DOHH2 (cell line): ENCODE measurements around the gene PTX4.

Experiments used
- H3F3A ChIP-seq: fragments of 200-600 bp; sonication (generic), shearing (Covaris generic); 2 replicates; pipeline ENCODE4 v1.6.0; 2016; ENCODE audit warnings: antibody characterized with exemption, mild to moderate bottlenecking; ENCODE audit not compliant: control insufficient read depth, insufficient read depth
- H3K27ac ChIP-seq: fragments of 200-600 bp; sonication (generic); 2 replicates; pipeline ENCODE4 v1.5.1; 2014; ENCODE audit warnings: low read depth, mild to moderate bottlenecking, low read length, moderate library complexity
- H3K27me3 ChIP-seq: fragments of 200-600 bp; sonication (generic); 2 replicates; pipeline ENCODE4 v1.6.1; 2014; ENCODE audit warnings: mild to moderate bottlenecking, low read length, mixed read lengths; ENCODE audit not compliant: control insufficient read depth
- H3K36me3 ChIP-seq: fragments of 200-600 bp; sonication (generic); 2 replicates; pipeline ENCODE4 v1.6.1; 2014; ENCODE audit warnings: mild to moderate bottlenecking, low read length, moderate library complexity, mixed read lengths; ENCODE audit not compliant: control insufficient read depth
- H3K4me1 ChIP-seq: fragments of 200-600 bp; sonication (generic); 2 replicates; pipeline ENCODE4 v1.6.1; 2014; ENCODE audit warnings: mild to moderate bottlenecking, low read length, mixed read lengths; ENCODE audit not compliant: control insufficient read depth
- H3K4me2 ChIP-seq: fragments of 200-600 bp; sonication (generic); 2 replicates; pipeline ENCODE4 v1.6.0; 2014; ENCODE audit warnings: mild to moderate bottlenecking, low read length, moderate library complexity
- H3K4me3 ChIP-seq: fragments of 200-600 bp; sonication (generic); 2 replicates; pipeline ENCODE4 v1.5.1; 2014; ENCODE audit warnings: mild to moderate bottlenecking, low read length, mixed read lengths
- H3K79me2 ChIP-seq: fragments of 200-600 bp; sonication (generic); 2 replicates; pipeline ENCODE4 v1.6.1; 2014; ENCODE audit warnings: mild to moderate bottlenecking, low read length, mixed read lengths; ENCODE audit not compliant: control insufficient read depth
- H3K9me2 ChIP-seq: fragments of 200-600 bp; sonication (generic); replicated peaks from 2 replicates; pipeline ENCODE4 v1.6.1; 2014; ENCODE audit warnings: mild to moderate bottlenecking, low read length, mixed read lengths; ENCODE audit not compliant: control insufficient read depth
- H3K9me3 ChIP-seq: fragments of 200-600 bp; sonication (generic); 2 replicates; pipeline ENCODE4 v1.6.1; 2014; ENCODE audit warnings: antibody characterized with exemption, low read length, mixed read lengths; ENCODE audit not compliant: control insufficient read depth, insufficient read depth
- H4K20me1 ChIP-seq: fragments of 200-600 bp; sonication (generic); 2 replicates; pipeline ENCODE4 v1.6.0; 2014; ENCODE audit warnings: low read depth, mild to moderate bottlenecking, antibody characterized with exemption, low read length, moderate library complexity; ENCODE audit not compliant: control insufficient read depth, insufficient read depth
- CTCF ChIP-seq: fragments of 200-600 bp; sonication (generic); IDR thresholded peaks from one replicate; pipeline ENCODE4 v1.5.1; 2014; ENCODE audit warnings: antibody characterized with exemption, mild to moderate bottlenecking, low read depth, low read length; ENCODE audit not compliant: poor library complexity, severe bottlenecking
- EZH2phosphoT487 ChIP-seq: fragments of 200-600 bp; sonication (generic); IDR thresholded peaks from 2 replicates; pipeline ENCODE4 v1.6.1; 2017; ENCODE audit warnings: borderline replicate concordance, mild to moderate bottlenecking, antibody characterized with exemption, low read length, moderate library complexity, mixed read lengths

PTX4 gene

GRCh38 chr16:1446296-1447080, 42.3 kb downstream of the PTX4 start:
- H3F3A ChIP-seq = no peaks in the 10 kb centered on the region
- H3K36me3 ChIP-seq = peaks cover 11% of the 10 kb centered on the region; the same call in 1 of the 2 replicates
- no peaks in the 10 kb centered on the region for H3K9me2 ChIP-seq
- TF ChIP-seq CTCF (no peak), EZH2phosphoT487 (no peak)
- H3K27ac ChIP-seq = no peak overlapping the region
- no peaks in the 10 kb centered on the region for H4K20me1 ChIP-seq
- no peaks in the 10 kb centered on the region for H3K4me1 ChIP-seq
- no peak overlapping the region for H3K4me2 ChIP-seq
- no peaks in the 10 kb centered on the region for H3K79me2 ChIP-seq
- no peak overlapping the region for H3K4me3 ChIP-seq
- no peaks in the 10 kb centered on the region for H3K9me3 ChIP-seq
- H3K27me3 ChIP-seq = no peaks in the 10 kb centered on the region

GRCh38 chr16:1445518-1446203, 43.1 kb downstream of the PTX4 start:
- no peaks in the 10 kb centered on the region for H3F3A ChIP-seq
- H4K20me1 ChIP-seq = no peaks in the 10 kb centered on the region
- H3K4me2 ChIP-seq = no peak overlapping the region
- no peaks in the 10 kb centered on the region for H3K4me1 ChIP-seq
- no peak overlapping the region for H3K27ac ChIP-seq
- H3K9me2 ChIP-seq = no peaks in the 10 kb centered on the region
- peaks cover 8% of the 10 kb centered on the region; the same call in 1 of the 2 replicates for H3K36me3 ChIP-seq
- no peak overlapping the region for H3K4me3 ChIP-seq
- H3K79me2 ChIP-seq = no peaks in the 10 kb centered on the region
- no peaks in the 10 kb centered on the region for H3K9me3 ChIP-seq
- no peaks in the 10 kb centered on the region for H3K27me3 ChIP-seq
- TF ChIP-seq CTCF (no peak), EZH2phosphoT487 (no peak)

- no peak overlapping the region for H3K4me2 ChIP-seq
- no peak for TF ChIP-seq CTCF
- TF ChIP-seq EZH2phosphoT487 = no peak
- no peaks in the 10 kb centered on the region for H3K9me3 ChIP-seq
- no peaks in the 10 kb centered on the region for H3K4me1 ChIP-seq
- H3F3A ChIP-seq = no peaks in the 10 kb centered on the region
- H3K9me2 ChIP-seq = no peaks in the 10 kb centered on the region
- H4K20me1 ChIP-seq = no peaks in the 10 kb centered on the region
- H3K4me3 ChIP-seq = no peak overlapping the region
- H3K27me3 ChIP-seq = no peaks in the 10 kb centered on the region
- no peak overlapping the region for H3K27ac ChIP-seq
- no peaks in the 10 kb centered on the region for H3K79me2 ChIP-seq
- peaks cover 8% of the 10 kb centered on the region; the same call in 1 of the 2 replicates for H3K36me3 ChIP-seq
Observed at GRCh38 chr16:1444730-1445517, 43.8 kb downstream of the PTX4 start.
